HG02759 (cell line): ENCODE measurements around the gene MINK1.
A peak's percentile ranks its signal among the peaks of the same experiment; 100 is the strongest.

ENCODE experiments used
- ATAC-seq: cut with Tn5 transposase; IDR thresholded peaks from one replicate; pipeline ENCODE4 v1.9.1; 2021; ENCODE audit warnings: mild to moderate bottlenecking, moderate library complexity; ENCODE audit not compliant: unreplicated experiment

The MINK1 gene

GRCh38 chr17:4833178-4833940, at the start of gene MINK1:
MINK1 (plus strand) TSS chr17:4833340; CDS start chr17:4833584, 244 bp downstream.
- ATAC-seq, result peak; percentile 94

GRCh38 chr17:4785311-4786105, 47.6 kb upstream of the MINK1 start:
- no peak for ATAC-seq

GRCh38 chr17:4786106-4786511, 47.0 kb upstream of the MINK1 start, which contains the start of gene VMO1:
VMO1 (minus strand) TSS chr17:4786364; CDS start chr17:4786352, 12 bp downstream.
- no peak for ATAC-seq

DNA sequence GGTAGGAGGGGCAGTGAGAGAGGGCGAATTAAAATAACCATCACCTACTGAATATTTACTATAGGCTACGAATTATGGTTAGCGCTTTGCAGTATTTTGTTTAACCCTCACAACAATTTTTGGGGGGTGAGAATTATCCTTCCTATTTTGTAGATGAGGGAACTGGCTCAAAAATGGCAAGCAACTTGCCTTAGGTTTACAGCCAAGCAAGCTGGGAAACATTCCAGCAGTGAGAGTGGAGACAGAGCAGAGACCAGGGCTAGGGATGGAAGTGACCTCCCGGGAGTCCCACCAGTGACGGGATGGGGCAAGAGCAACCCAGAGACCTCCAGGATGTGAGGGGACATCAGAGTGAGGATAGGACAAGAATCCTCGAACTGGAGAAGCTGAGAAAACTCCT, 46.6 kb upstream of the MINK1 start:
- no peak for ATAC-seq

DNA sequence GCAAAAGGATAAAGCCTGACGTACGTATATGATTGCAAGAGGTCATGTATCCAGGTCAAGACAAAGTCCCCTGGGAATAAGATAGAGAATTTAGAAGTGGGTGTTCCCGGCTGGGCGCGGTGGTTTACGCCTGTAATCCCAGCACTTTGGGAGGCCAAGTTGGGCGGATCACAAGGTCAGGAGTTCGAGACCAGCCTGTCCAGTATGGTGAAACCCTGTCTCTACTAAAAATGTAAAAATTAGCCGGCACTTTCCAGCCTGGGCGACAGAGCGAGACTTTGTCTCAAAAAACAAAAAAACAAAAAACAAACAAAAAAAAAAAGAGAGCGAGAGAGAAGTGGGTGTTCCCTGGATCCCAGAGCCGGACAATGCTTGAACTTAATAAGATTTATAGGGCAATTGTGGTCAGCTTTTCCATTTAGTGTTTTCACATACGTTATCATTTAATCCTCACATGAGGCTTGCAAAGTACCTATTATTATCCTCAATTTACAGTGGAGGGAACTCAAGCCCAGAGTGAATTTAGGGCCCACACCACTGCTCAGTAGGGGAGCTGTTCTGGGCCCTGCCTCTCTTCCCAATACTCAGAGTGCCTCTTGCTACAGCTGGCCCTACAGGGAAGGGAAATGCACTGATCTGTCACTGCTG, 44.9 kb upstream of the MINK1 start:
- ATAC-seq, result no peak

DNA sequence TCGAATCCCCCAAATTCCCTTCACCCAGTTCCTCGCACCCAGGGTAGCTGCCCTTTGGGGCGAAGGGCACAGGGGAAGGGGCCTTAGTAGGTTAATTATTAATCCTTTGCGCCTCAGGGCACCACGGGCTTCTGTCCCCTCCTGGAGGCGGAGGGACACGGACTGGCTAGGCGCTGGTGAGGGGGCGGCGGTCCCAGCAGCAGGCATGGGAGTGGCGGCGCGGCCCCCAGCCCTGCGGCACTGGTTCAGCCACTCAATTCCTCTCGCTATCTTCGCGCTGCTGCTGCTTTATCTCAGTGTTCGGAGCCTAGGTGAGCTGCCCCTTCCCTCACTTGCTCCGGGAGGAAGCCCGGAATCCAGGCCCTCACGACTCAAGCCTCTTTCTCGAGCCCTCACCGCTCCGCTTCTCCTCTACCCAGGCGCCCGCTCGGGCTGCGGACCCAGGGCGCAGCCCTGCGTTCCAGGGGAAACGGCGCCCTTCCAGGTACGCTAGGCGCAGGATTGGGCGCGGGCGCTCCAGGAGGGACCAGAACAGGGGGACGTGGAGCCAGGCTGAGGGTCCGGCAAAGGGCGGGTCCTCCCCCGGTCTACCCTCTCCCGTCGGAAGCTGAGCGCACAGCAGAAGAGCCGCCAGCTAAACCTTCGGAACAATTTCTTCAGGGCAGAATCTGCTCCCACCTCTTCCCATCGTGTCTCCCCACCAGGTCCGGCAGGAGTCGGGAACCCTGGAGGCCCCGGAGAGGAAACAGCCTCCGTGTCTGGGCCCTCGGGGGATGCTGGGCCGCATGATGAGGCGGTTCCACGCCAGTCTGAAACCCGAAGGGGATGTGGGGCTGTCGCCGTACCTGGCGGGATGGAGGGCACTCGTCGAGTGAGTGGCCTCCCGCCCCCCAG, 44.1 kb upstream of the MINK1 start, which contains the start of gene GLTPD2:
GLTPD2 (plus strand) TSS at position 158 of the 894 bp plus-strand sequence; CDS start at position 206, 48 bp downstream.
- ATAC-seq, result no peak

- no peak for ATAC-seq
These were observed 43.5 kb upstream of the MINK1 start for GRCh38 chr17:4789701-4789950.

DNA sequence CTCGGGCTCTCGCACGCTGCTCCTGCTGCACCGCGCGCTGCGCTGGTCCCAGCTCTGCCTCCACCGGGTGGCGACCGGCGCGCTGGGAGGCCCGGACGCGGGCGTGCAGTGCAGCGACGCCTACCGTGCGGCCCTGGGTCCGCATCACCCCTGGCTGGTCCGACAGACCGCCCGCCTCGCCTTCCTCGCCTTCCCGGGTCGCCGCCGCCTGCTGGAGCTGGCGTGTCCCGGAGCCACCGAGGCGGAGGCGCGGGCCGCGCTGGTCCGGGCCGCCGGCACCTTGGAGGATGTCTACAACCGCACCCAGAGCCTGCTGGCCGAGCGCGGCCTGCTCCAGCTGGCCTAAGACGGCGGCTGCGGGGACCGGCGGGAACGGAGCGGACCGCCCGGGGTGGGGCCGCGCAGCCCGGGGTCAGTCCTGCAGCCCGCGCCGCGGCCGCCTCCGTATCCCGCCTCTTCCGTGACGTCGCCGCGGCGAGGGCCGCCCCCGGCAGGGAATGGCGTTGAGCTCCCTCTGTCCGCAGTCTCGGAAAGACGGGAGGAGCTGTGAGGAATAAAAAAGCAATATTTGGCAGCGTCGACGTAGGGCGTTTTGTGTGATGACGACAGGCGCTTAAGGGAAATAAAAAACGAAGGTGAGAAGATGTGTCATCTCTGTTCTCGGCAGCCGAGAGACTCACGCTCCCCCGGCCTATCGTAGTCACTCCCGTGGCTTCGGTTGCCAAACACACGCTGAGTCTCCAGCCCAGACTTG, 43.0 kb upstream of the MINK1 start:
- peak; percentile 86 for ATAC-seq

- no peak for ATAC-seq
These were observed 42.4 kb upstream of the MINK1 start for GRCh38 chr17:4790705-4791088.

- ATAC-seq, result no peak
These were observed 38.0 kb upstream of the MINK1 start for GRCh38 chr17:4795168-4795567.

DNA sequence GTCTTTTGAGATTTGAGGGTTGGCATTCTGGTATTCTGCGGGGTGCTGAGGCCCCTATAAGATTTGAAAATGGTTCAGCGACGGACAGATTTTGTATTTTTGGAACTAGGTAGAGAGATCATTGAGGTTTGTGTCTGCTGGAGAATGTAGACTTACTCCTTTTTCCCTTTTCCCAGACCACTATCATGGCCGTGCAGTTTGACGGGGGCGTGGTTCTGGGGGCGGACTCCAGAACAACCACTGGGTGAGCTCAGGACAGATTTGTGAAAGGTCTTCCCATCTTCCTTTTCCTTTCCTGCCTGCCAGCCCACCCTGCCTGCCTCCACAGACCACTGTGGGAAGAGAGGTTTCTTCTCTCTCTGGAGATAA, 36.6 kb upstream of the MINK1 start:
- ATAC-seq, result no peak

GRCh38 chr17:4800462-4801196, 32.5 kb upstream of the MINK1 start:
- ATAC-seq, result no peak

DNA sequence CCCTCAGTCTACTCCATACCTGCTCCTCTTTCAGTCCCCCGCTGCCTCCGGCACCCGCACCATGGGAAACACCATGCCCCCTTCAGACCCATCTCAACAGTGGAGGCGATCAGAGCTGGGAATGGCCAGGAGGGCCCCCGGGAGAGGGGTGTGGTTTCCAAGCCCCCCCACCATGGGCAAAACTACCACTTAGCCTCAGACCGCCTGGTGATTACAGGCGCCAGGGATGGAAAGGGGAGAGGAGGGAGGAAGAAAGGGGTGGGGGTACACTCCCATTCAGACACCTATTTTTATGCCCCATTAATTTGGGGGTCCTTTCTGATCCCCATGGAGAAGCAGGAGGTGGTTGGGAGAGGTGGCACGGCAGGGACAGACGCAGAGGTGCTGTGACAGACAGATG, 30.9 kb upstream of the MINK1 start, which contains the start of gene C17orf114:
C17orf114 (minus strand) TSS at position 101 of the 400 bp plus-strand sequence.
- ATAC-seq, result no peak

GRCh38 chr17:4806456-4806776, 26.7 kb upstream of the MINK1 start:
- ATAC-seq, result no peak

DNA sequence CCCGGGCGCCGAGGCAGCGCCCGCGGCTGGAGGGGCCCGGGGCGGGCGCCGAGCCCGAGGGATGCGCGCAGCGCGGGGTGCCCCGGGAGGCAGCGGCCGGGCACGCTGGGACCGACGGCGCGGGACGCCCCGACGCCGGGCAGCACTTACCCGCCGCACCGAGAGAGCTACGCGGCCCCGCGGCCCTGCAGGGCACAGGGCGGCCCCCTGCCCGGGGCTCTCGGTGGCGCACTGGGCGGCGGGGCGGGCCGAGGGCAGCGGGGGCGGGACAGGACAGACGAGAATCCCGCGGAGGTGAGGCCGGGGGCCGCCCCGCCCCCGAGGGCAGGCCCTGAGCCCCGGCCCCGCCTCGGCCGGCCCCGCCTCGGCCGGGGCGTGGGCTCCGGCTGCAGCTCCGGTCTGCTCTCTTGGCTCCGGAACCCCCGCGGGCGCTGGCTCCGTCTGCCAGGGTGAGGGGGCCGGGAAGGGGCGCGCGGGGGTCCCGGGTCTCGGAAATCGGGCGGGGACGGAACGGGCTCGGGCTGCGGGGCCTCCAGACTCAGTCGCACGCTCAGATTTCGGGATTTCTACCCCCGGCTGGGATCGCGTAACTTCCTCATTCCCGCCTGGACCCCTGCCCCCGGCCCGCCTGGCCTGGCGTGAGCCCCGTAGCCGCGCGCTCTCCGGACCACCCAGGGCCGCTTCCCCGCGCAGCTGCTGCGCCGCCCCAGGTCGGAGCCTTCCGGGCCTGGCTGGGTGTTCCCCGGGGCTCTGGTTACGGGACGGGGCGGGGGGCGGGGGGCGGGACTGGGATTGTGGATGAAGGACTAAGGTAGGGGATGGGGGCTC, 26.1 kb upstream of the MINK1 start, which contains the start of gene PLD2:
PLD2 (plus strand) TSS at position 376 of the 828 bp plus-strand sequence. CDS start 621 bp downstream, outside the sequence.
- ATAC-seq, result peak; percentile 97

- ATAC-seq, result no peak
These were observed 25.3 kb upstream of the MINK1 start for GRCh38 chr17:4807605-4808377.

- ATAC-seq, result no peak
These were observed 24.8 kb upstream of the MINK1 start for GRCh38 chr17:4808378-4808767.
